Left cardiac atrium (tissue), 4 donors: ENCODE results near the gene TMEM51. TPM values are rescaled to one million over a fixed set of nuclear protein-coding genes. Genes with fewer than 3 reads are reported as not detected.

Experiments
- ATAC-seq, 2 donors: fragments of 200-7000 bp; cut with Tn5 transposase; one replicate each; pipeline ENCODE4 v1.9.1; 2020; ENCODE audit warnings: mild to moderate bottlenecking in 2 of 2, moderate library complexity in 2 of 2
- DNase-seq: peaks from one replicate; pipeline ENCODE4 v3.0.0-alpha.2; 2020
- intact Hi-C, 2 donors: fragments of 100-400 bp; cut with DNase I; formaldehyde crosslinking; loops; one replicate each; pipeline versions ENCODE4 v1.14.1 to v1.15.1; 2022 to 2023
- total RNA-seq, 2 donors: library from RNA; stranded (reverse); fragmentation: NEBNext Ultra II Directional; extraction: Animal tissue kit (Norgen Biotek cat#: 25700); gene quantifications; one replicate each; pipeline ENCODE4 v1.2.1, GENCODE V29; 2021
- donor health status: DM: no; HTN: yes; CAD: no.
- donor health status: DM: no; HTN: yes; CAD: no; lungs with severe emphysema.
- donor health status: DM: yes; HTN: yes; CAD: no.
- donor health status: Dilated cardiomyopathy.

Gene TMEM51
- total RNA-seq, 2 donors from 2014 or later = 4.2 to 4.3 TPM

- intact Hi-C loops = no loop called here
- no peak for ATAC-seq
- no peak for DNase-seq
These were observed 98.6 kb downstream of the TMEM51 start for GRCh38 chr1:15251857-15252835.

- intact Hi-C loops = no loop called here
- DNase-seq = no peak
- ATAC-seq = no peak
These were observed 101.0 kb downstream of the TMEM51 start for GRCh38 chr1:15254559-15254958.

GRCh38 chr1:15255582-15256149 is 102.1 kb downstream of the TMEM51 start:
- ATAC-seq = no peak
- DNase-seq = no peak
- intact Hi-C loops = no loop called here

- DNase-seq (no peak), ATAC-seq (no peak)
- intact Hi-C loops = no loop called here
These were observed 103.0 kb downstream of the TMEM51 start for GRCh38 chr1:15256584-15256983.

GRCh38 chr1:15257309-15257708 is 103.8 kb downstream of the TMEM51 start:
- DNase-seq (no peak), ATAC-seq (no peak)
- intact Hi-C loops = no loop called here

- no peak for DNase-seq
- intact Hi-C loops = no loop called here
- peak; percentile 33 to 36 for ATAC-seq
These were observed 105.5 kb downstream of the TMEM51 start for GRCh38 chr1:15258833-15259621.

GRCh38 chr1:15259622-15260007 is 106.1 kb downstream of the TMEM51 start:
- intact Hi-C loops = no loop called here
- no peak for ATAC-seq

GRCh38 chr1:15260418-15261154 is 107.0 kb downstream of the TMEM51 start:
- intact Hi-C loops = no loop called here
- ATAC-seq (peak in 1 of 2 donors; percentile 30), DNase-seq (no peak)

More at GRCh38 chr1:15259622-15260007, 106.1 kb downstream of the TMEM51 start:
- no peak for DNase-seq

- intact Hi-C loops = no loop called here
- peak; percentile 50 to 84 for ATAC-seq
- peak; percentile 58 for DNase-seq
These were observed 107.8 kb downstream of the TMEM51 start for GRCh38 chr1:15261155-15262002.

GRCh38 chr1:15262003-15262377 is 108.4 kb downstream of the TMEM51 start:
- ATAC-seq (no peak), DNase-seq (no peak)
- intact Hi-C loops = no loop called here

- DNase-seq (no peak), ATAC-seq (no peak)
- intact Hi-C loops = no loop called here
These were observed 109.2 kb downstream of the TMEM51 start for GRCh38 chr1:15262706-15263105.

GRCh38 chr1:15264769-15265168 is 111.2 kb downstream of the TMEM51 start:
- DNase-seq (no peak), ATAC-seq (no peak)
- intact Hi-C loops = no loop called here

Other genes starting within 250 kb of the TMEM51 start
- under 1 TPM in 1 of 2 donors, not detected in 1; 0.47 TPM for gene FHAD1, start 93.5 kb downstream of the TMEM51 start, total RNA-seq